Measurements from ENCODE around the gene POR. TPM values are rescaled to one million over a fixed set of nuclear protein-coding genes. Genes with fewer than 3 reads are reported as not detected.

POR gene
- total and polyA plus RNA-seq, 2 of the 8 experiments (the other 6 are each of a cell fraction or from before 2014, with no cell fraction given): 98.7 to 144 TPM

DNA sequence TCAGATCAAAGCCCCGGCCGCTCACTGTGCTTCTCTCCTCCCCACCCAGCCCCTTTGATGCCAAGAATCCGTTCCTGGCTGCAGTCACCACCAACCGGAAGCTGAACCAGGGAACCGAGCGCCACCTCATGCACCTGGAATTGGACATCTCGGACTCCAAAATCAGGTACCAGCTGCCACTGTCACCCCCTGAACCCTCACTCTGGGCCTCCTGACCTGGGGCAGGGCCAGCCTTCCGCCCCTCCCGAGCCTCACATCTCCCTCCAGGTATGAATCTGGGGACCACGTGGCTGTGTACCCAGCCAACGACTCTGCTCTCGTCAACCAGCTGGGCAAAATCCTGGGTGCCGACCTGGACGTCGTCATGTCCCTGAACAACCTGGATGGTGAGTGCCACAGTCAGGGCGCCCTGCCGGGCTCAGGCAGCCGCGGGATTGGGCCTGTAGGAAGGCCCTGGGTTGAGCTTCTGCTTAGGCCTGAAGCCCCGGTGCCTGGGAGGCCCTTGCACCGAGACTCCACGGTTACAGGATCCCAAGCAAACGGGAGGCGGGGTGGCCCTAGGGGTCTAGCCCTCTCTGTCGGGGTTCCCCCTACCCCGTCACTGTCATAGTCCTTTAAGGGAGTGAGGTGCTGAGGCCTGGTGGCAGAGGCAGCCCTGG lies 68.6 kb downstream of the POR start:
- Histone ChIP-seq H4K20me1 (replicated peaks in 1 of 2; ENCODE audit: control insufficient read depth in 1 of 2, insufficient read depth in 2 of 2, low read length in 2 of 2) (peaks cover 0 to 9% of the 10 kb centered on the region in 2 experiments), H3K56ac (replicated peaks; ENCODE audit: insufficient read length, low read depth, low read length) (no peak overlapping the region), H3K23me2 (ENCODE audit: low read depth, low read length) (no peaks in the 10 kb centered on the region), H2BK20ac (ENCODE audit: low read length) (no peak overlapping the region), H3K27me3 (replicated peaks in 1 of 4; ENCODE audit: control insufficient read depth in 3 of 4, extremely low read depth in 1 of 4, insufficient read depth in 3 of 4, low read length in 3 of 4) (no peaks in the 10 kb centered on the region), H3K9me3 (ENCODE audit: insufficient read depth in 2 of 2, low read depth in 1 of 2, low read length in 1 of 2) (no peaks in the 10 kb centered on the region), H3K14ac (ENCODE audit: insufficient read length) (no peak overlapping the region), H3K27ac (ENCODE audit: low read depth, low read length) (no peak overlapping the region), H3K36me3 (ENCODE audit: control insufficient read depth in 2 of 4, insufficient read depth in 4 of 4, low read length in 3 of 4) (peaks cover 9 to 66% (median 40%) of the 10 kb centered on the region in 4 experiments), H3K4ac (replicated peaks; ENCODE audit: insufficient read length, low read depth, low read length) (no peak overlapping the region), H4K91ac (replicated peaks; ENCODE audit: insufficient read length, low read length) (no peak overlapping the region), H3K4me2 (ENCODE audit: insufficient read depth in 1 of 2, low read depth in 2 of 2, low read length in 2 of 2) (no peak overlapping the region), H2BK12ac (ENCODE audit: low read depth, low read length) (no peak overlapping the region), H2BK5ac (ENCODE audit: low read depth, low read length) (no peak overlapping the region), H4K8ac (ENCODE audit: extremely low read depth, insufficient read depth, low read length) (peak overlapping the region; percentile 79; the same call in 1 of the 2 replicates), H3K4me1 (replicated peaks in 1 of 4; ENCODE audit: control insufficient read depth in 3 of 4, insufficient read depth in 4 of 4, low read length in 3 of 4) (peaks cover 0 to 3% (median 0%) of the 10 kb centered on the region in 4 experiments; a peak in 1 of 7 replicates), H4K5ac (ENCODE audit: insufficient read length, low read depth, low read length) (no peak overlapping the region), H3K79me1 (ENCODE audit: low read depth, low read length) (no peaks in the 10 kb centered on the region), H3K9ac (replicated peaks in 1 of 4; ENCODE audit: extremely low read depth in 1 of 4, low read depth in 3 of 4, low read length in 3 of 4) (no peak overlapping the region), H3K23ac (ENCODE audit: insufficient read length) (no peak overlapping the region), H3K4me3 (ENCODE audit: extremely low read depth in 1 of 4, insufficient read depth in 2 of 4, low read depth in 3 of 4, low read length in 4 of 4) (no peak overlapping the region), H3K79me2 (ENCODE audit: control insufficient read depth in 1 of 2, insufficient read depth in 2 of 2, low read length in 2 of 2) (no peaks in the 10 kb centered on the region), H2BK15ac (ENCODE audit: low read length) (no peak overlapping the region), H2AFZ (ENCODE audit: low read length) (no peak overlapping the region), H2BK120ac (replicated peaks; ENCODE audit: low read depth, low read length) (no peak overlapping the region), H2AK5ac (ENCODE audit: low read depth, low read length) (no peak overlapping the region), H3K18ac (ENCODE audit: extremely low read depth, low read length) (no peak overlapping the region)
- FAIRE-seq (no peak), DNase-seq (ENCODE audit: low read depth in 1 of 2, low spot score in 2 of 2) (no peak)
- TF ChIP-seq CBX5 (IDR thresholded peaks at IDR 0.05; ENCODE audit: low read depth, low read length) (no peak), YY1 (IDR thresholded peaks at IDR 0.05; ENCODE audit: low read depth, low read length) (no peak), SP1 (IDR thresholded peaks at IDR 0.05; ENCODE audit: low read depth, low read length) (no peak), SUZ12 (IDR thresholded peaks at IDR 0.05; ENCODE audit: low read length) (no peak), HDAC6 (IDR thresholded peaks at IDR 0.05; ENCODE audit: low read depth, low read length) (no peak), CEBPB (IDR thresholded peaks at IDR 0.05; ENCODE audit: low read depth, low read length) (no peak), MAFK (IDR thresholded peaks at IDR 0.05; ENCODE audit: low read depth, low read length) (no peak), POLR2AphosphoS5 (IDR thresholded peaks at IDR 0.05; ENCODE audit: low read depth, low read length) (no peak), MAX (IDR thresholded peaks at IDR 0.05) (no peak), TAF1 (IDR thresholded peaks at IDR 0.05; ENCODE audit: low read depth, low read length) (no peak), SP4 (IDR thresholded peaks at IDR 0.05; ENCODE audit: low read length) (no peak)
- WGBS, 2 experiments (ENCODE audit: extremely low coverage in 1 of 2, insufficient coverage in 1 of 2, insufficient read length in 1 of 2, insufficient replicate concordance in 2 of 2, low coverage in 1 of 2, low lambda C conversion rate in 2 of 2, missing lambda C conversion rate in 1 of 2): 90% methylated on average over 22 of the region's 26 CpGs; no CpG with 5 or more reads in 1 of the 2 experiments
- ChIA-PET CTCF (ENCODE audit: partially characterized antibody) (interaction anchor here (0.7 to 1.3 kb wide), 2 partner anchors 10 to 38 kb away, joined by 3 read pairs; no protein-coding TSS in a partner anchor), POLR2A (ENCODE audit: partially characterized antibody) (interaction anchor here (1.0 kb wide), 1 partner anchor 10 kb away, joined by 3 read pairs; no protein-coding TSS in a partner anchor)
